Prostate gland (tissue), 2 donors: ENCODE measurements around the gene NDUFB1.

ENCODE experiments used
- POLR2A ChIP-seq: fragments of 450-650 bp; IDR thresholded peaks from one replicate; pipeline ENCODE4 v1.6.1; 2016; ENCODE audit warnings: antibody characterized with exemption, mild to moderate bottlenecking
- POLR2AphosphoS5 ChIP-seq: sonication (generic); formaldehyde crosslinking; IDR thresholded peaks from one replicate; pipeline ENCODE4 v1.6.1; 2017; ENCODE audit warnings: antibody characterized with exemption
- TF ChIP-seq, protein P1 (sequence below), 4 experiments: fragments of 200-600 bp in 2 of 4; fragments of 450-650 bp in 2 of 4; sonication (generic) in 2 of 4; IDR thresholded peaks; 1 replicate in 3 of 4; 2 replicates in 1 of 4; pipeline ENCODE4 v1.5.1; 2016 to 2019; ENCODE audit warnings: antibody characterized with exemption in 4 of 4, mild to moderate bottlenecking in 2 of 4, moderate library complexity in 2 of 4

DNA sequence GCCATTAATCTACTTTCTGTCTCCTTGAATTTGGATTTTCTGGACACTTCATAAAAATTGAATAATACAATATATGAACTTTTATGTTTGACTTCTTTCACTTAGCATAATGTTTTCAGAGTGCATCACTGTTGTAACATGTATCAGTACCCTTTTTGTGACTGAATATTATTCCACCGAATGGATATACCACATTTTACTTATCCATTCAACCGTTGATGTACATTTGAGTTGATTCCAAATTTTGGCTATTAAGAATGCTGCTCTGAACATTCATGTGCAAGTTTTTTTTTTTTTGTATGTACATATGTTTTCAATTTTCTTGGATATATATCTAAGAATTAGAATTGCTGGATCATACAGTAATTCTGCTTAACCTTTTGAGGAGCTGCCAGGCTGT lies 43.5 kb upstream of the NDUFB1 start:
- TF ChIP-seq, protein P1, sequence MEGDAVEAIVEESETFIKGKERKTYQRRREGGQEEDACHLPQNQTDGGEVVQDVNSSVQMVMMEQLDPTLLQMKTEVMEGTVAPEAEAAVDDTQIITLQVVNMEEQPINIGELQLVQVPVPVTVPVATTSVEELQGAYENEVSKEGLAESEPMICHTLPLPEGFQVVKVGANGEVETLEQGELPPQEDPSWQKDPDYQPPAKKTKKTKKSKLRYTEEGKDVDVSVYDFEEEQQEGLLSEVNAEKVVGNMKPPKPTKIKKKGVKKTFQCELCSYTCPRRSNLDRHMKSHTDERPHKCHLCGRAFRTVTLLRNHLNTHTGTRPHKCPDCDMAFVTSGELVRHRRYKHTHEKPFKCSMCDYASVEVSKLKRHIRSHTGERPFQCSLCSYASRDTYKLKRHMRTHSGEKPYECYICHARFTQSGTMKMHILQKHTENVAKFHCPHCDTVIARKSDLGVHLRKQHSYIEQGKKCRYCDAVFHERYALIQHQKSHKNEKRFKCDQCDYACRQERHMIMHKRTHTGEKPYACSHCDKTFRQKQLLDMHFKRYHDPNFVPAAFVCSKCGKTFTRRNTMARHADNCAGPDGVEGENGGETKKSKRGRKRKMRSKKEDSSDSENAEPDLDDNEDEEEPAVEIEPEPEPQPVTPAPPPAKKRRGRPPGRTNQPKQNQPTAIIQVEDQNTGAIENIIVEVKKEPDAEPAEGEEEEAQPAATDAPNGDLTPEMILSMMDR (IDR thresholded peaks at IDR 0.05), result no peak
- TF ChIP-seq POLR2A (no peak), POLR2AphosphoS5 (no peak)
